HG03575 (cell line): ENCODE results near the gene BLOC1S3.

Experiments used
- ATAC-seq: cut with Tn5 transposase; IDR thresholded peaks from one replicate; pipeline ENCODE4 v1.9.1; 2021; ENCODE audit not compliant: unreplicated experiment, insufficient number of reproducible peaks, low FRiP score; ENCODE audit errors: extremely low read depth

The BLOC1S3 gene, protein sequence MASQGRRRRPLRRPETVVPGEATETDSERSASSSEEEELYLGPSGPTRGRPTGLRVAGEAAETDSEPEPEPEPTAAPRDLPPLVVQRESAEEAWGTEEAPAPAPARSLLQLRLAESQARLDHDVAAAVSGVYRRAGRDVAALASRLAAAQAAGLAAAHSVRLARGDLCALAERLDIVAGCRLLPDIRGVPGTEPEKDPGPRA

DNA sequence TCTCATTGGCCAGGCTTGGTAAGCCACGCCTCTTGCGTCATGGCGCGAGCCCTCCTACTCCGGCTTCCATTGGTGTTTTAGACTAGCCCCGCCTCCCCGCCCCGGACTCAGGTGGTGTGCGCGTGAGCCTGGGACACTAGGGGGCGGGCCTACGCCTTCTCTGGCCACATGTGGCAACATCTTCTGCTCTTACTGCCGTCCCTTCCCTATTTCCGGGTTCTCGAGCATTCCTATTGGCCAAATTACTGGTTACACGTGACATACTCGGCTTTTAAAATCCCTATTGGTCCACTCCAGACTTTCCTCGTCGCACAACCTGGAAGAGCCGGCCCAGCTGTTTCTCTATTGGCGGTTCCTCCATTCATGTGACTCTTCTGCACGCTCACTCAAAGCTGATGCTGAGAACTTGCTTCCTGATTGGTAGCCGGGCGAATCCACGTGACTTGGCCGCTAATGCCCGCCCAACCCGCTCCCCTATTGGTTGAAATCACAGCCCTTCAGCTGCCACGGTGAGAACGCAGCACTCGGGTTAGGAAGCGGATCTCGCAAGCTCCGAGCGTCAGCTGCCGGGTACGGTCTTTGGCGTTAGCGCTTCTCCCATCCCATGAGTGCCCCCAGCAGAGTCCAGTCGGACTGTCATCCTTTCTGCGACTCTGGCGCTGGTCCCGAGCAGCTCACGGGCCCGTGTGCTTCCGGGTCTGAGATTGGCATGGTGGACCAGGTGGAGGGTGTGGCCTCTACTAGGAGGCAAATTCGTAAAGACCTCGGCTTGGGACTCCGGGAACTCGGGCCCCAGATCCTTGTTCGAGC is at the start of gene BLOC1S3:
Gene BLOC1S3, plus strand, starts transcription at position 523 of the 810 bp plus-strand sequence. CDS start 513 bp downstream, outside the sequence.
- ATAC-seq: peak; percentile 65

DNA sequence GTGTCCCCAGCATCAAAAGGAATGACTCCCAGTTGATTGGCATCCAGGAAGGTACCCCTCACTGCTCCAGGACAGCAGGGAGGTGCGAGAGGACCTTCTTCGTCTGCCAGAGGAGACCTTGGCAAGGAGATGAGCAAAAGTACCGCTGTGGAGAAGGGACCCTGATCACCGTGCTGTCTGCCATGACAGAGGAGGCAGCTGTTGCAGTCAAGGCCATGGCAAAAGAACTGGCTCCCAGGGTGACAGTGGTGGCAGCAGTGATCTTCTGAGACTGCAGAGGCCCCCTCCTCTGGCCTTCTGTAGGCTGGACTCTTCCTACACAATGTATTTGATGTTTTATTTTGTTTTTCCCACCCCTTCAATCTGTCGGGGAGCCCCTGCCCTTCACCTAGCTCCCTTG is 49.8 kb upstream of the BLOC1S3 start:
- ATAC-seq: no peak

DNA sequence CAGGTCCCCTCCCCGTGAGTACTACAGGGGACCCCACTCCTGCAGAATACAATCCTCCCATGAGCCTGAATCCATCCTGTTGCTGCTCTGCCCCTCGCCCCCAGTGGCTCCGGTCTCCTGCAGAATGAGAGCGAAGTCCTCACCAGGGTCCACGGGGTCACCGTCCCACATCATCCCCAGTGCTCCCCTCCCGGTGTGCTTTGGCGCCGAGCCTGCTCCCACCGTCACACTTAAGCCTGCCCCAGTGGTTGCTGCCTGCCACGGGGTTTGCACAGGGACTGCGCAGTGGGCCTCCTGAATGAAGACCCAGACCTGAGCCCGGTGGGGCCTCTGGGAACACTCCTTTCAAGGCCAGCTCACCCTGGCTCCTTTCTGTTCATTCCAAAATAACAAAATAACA is 48.3 kb upstream of the BLOC1S3 start:
- no peak for ATAC-seq

DNA sequence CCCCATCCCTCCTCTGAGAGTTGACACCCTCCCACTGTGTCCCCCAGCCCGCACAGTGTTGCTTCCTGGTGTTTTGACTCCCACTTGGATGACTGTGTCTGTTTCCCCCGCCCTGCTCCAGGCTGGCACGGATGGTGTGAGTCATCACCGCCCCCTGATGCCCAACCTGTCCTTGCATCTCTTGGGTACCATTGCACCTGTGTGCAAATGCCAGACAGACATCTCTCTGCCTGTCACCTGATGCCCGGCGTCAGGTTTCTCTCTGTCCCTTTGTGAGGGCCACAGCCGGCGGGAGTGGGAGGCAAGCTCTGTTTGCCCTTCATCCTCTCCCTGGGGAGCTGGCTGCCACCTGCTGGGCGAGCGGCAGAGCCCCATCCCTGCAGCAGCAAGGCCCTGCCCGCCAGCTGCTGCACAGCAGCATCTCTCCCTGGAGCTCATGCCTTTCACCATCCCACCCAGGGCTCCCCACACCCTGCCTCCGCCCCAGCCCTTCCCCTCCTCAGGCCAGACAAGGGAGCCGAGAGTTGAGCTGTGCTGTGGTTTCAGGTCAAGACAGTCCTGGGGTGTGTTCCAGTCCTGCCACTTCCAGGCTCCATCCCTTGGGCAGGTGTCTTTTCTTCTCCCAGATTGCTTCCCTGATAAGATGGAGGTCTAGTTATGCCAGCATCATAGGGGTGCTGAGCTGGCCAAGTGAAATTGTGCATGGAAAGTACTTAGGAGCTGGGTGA is 47.5 kb upstream of the BLOC1S3 start:
- no peak for ATAC-seq

DNA sequence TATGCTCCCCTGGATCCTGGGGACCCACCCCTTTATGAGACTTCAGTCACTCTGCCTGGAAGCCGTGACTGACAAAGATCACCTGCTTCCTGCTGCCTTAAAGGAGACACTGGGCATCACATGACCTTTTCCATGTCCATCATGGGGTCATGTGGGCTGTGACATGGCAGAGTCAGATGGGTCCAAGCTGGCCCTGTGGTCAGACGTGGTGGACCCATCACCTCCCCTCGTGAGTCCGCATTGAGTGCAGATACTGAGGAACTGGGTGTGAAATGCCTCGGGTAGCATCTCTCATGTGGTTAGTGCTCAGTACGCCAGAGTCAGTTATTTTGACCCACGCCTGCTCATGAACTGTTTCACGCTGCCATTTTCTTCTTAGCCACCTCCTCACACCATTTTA is 44.9 kb upstream of the BLOC1S3 start:
- ATAC-seq: no peak

DNA sequence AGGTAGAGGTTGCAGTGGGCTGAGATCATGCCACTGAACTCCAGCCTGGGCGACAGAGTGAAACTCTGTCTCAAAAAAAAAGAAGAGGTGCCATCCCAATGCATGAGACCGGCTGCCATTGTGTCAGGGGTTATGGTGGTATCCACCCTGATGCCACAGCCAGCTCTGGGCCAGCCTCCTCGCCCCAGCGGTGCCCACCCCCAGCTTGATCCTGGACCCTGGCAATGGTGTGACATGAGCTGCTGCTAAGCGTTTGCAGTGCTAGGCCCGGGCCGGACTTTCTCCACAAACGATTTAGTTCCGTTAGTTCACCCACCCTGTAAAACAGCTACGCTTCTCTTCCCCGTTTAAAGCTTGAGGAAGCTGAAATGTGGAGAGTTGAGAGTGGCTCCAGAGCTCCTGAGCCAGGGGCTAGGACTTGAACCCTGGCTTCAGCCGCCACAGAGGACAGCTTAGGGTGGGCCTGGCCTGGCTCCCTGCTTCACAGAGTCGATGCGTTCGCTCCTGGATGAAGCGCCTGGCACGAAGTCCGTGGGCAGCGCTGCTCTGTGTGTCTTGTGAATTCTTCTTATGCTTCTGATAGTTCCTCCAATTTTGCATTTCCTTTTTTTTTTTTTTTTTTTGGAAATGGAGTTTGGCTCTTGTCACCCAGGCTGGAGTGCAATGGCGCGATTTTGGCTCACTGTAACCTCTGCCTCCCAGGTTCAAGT is 43.3 kb upstream of the BLOC1S3 start:
- no peak for ATAC-seq

DNA sequence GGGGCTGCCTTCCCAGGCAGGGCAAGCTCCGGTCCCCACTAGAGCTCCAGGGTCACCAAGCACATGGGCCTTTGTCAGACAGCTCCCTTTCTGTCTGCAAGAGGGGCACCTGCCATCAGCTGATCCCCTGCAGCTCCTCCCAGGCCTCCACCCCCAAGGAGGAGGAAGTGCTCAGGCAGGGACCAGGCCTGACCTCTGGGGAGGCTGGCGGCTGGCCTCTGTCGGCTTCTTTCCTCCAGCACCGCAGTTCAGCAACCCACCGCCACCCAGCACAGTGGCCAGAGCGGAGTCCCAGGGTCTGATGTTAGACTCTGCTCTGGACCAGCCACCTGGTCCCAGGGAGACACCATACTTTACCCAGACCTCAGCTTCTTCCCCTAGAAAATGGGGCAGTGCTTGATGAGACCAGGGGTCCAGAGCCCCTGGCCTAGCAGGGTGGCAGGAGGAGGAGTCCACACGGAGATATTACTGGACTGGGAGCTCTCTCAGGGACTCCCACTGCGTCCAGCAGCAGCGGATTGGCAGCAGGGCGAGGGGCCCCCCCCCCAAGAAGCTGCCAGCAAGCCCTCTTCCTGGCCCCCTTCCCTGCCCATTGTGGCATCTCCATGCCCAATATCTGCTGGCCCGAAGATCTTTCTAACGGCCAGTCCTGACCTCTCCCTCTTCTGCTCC is 41.9 kb upstream of the BLOC1S3 start:
- no peak for ATAC-seq

DNA sequence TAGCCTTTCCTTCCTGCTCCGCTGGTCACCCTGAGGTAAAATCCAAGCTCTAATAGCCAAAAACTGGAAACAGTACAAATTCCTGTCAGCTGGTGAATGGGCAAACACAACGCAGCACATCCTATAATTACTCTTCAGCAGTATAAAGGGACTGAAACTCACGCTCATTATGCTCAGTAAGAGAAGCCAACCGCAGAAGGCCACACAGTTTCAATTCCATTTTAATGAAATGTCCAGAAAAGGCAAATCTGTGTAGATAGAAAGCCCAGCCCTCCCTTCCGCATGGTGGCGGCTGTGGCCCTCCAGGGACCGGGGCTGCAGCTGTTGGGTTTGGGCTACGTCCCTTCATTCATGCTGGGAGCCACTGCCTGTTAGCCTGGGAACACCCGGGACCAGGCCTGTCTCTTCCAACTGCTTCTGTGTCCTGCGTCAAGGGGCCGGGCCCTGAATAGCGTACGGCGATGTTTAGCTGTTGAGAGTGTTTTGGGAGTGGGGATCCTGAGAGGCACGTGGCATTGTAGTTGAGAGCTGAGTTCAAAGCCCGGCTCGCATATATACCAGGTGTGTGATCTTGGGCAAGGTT is 41.3 kb upstream of the BLOC1S3 start:
- ATAC-seq: peak; percentile 43

DNA sequence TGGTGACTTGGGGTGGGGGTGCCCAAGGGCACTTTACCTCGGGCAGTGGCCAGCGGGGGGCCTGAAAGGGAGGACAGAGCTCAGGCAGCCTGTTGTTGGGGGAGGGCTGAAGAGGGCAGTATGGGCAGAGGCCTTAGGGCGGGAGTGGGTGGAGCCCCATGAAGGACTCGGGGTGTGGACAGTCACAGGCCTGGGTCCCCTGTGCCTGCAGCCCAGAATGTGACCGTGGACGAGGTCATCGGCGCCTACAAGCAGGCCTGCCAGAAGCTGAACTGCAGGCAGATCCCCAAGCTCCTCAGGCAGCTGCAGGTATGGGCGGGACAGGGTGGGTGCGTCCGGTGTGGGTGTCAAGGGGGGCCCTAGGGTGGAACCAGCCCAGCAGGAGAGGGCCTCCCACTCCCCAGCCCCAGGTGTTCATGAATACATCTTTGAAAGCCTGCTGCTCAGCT is 40.3 kb upstream of the BLOC1S3 start:
- no peak for ATAC-seq

DNA sequence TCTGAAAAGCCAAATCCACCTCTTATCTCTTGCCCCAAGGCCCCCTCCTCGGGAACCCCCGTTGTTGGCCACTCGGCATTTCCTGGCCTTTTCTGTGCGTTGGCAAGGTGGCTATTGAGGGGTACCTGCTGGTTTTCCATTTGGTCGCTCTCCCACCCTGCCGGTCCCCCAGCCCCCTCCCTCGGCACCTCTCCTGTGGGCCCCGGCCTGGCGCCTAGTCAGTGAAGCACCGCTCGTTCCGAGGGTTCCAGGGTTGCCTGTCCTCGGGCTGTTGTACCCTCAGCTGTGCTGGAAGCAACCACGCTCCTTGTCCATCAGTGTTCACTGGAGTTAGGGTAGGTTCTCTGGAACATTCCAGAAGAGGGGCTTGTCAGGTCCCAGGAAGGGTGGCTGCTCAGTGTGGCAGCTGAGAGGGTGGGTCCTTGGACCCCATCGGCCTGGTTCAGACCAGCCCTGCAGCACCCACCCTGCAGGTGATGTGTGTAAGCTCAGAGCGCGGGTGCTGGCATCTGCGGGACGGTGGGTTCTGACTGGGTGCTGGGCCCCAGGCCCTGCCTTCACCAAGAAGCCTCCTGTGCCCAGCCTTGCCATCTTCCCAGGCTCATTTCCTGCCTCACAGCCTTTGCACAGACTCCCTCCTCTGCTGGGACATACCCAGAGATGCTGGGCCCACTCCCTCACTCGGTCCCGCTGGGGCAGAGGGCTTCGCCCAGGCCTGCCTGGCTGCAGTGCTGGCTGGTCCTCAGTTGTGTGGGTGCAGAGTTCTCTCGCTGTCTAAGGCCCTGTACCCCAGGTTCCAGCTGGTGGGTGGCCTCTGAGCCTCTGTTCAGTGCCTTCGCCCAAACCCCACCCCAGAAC is 39.1 kb upstream of the BLOC1S3 start:
- no peak for ATAC-seq

DNA sequence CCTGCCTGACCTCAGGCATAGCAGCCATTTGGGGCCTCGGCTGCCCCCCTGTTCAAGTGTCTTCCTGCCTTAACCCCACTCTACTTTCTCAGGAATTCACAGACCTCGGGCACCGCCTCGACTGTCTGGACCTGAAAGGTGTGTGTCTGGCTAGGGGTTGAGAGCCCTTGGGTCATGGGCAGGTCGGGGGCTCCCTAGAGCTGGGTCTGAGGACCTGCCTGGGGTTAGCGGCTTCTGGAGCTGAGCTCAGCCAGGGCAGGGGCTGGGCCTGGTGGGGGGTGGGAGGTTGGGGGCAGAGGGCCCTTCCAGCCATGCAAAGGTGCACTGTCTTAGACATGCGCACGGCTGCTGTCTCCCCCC is 38.5 kb upstream of the BLOC1S3 start:
- no peak for ATAC-seq

DNA sequence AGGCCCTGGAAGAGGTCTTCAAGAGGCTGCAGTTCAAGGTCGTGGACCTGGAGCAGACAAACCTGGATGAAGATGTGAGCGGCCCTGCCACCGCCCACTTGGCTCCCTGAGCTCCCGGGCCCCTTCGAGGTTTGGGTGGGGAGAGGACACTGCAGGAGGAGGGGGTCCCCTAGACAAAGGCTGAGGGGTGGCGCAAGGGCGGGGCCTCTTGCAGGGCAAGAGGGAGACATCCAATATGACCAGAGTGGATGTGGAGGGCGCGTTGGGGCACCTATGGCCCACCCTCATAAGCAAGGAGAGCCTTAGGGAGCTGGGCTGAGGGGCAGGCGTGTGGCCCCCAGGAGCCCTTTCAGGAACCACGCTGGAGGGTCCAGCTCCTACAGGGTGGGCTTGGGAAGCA is 38.1 kb upstream of the BLOC1S3 start:
- no peak for ATAC-seq

DNA sequence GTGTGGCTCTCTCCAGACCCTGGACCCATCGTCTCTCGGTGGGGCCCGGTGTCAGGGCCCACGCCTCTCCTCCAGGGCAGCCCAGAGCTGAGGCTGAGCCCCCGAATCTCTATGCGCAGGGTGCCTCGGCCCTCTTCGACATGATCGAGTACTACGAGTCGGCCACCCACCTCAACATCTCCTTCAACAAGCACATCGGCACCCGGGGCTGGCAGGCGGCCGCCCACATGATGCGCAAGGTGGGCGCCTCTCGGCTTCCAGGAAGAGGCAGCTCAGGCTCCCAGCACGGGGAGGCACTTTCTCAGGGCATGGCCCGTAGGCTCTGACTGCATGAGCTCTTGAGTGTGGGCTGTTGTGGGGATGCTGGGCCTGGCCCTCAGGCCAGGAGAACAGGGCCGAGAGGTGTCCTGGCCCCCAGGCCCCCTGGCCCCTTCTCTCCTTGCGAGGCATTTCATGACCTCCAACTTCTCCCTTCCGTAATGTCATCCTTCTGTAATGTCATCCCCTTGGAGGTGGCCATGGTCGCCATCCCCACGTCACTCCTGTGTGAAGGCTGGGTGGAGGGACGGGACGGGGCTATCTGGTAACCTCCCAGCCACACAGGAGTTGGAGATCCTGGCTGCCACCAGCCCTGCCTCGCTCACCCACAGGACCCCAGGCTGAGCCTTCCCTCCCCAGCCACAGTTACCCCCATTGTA is 37.2 kb upstream of the BLOC1S3 start:
- ATAC-seq: no peak

DNA sequence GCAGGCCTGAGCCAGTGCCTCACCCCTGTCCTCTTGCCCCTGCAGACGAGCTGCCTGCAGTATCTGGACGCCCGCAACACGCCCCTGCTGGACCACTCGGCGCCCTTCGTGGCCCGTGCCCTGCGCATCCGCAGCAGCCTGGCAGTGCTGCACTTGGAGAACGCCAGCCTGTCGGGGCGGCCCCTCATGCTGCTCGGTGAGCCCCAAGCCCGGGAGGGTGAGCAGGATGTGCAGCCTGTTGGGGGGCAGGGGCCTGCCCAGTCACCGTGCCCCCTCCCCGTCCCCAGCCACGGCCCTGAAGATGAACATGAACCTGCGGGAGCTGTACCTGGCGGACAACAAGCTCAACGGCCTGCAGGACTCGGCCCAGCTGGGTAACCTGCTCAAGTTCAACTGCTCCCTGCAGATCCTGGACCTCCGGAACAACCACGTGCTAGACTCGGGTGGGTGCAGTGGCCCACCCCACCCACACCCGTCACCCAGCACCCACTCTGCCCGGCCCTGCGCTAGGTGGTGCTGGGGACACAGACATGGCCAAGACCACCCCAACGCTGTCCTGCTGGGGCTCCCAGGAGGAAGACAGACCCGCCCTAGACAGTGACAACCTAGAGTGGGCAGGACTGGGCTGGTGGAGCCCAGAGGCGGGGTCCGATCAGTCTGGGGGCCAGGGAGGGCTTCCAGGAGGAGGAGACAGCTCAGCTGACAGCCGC is 36.4 kb upstream of the BLOC1S3 start:
- no peak for ATAC-seq

DNA sequence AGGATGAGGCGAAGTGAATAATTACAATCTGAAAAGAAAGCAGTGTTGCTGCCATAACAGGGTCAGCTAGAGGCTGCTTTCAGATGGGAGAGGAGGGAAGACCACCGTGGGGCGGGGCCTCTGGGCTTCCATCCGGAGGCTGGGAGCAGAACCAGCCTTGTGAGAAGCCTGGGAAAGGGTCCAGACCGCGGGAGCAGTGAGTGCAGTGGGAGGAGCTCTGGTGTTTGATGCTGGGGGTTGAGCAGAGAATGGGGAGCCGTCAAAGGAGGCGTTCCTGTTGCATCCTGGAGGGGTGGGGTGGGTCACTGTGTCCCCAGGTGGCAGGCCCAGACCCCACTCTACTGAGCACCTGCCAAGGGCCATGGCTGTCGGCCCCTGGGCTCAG is 35.9 kb upstream of the BLOC1S3 start:
- ATAC-seq: no peak

DNA sequence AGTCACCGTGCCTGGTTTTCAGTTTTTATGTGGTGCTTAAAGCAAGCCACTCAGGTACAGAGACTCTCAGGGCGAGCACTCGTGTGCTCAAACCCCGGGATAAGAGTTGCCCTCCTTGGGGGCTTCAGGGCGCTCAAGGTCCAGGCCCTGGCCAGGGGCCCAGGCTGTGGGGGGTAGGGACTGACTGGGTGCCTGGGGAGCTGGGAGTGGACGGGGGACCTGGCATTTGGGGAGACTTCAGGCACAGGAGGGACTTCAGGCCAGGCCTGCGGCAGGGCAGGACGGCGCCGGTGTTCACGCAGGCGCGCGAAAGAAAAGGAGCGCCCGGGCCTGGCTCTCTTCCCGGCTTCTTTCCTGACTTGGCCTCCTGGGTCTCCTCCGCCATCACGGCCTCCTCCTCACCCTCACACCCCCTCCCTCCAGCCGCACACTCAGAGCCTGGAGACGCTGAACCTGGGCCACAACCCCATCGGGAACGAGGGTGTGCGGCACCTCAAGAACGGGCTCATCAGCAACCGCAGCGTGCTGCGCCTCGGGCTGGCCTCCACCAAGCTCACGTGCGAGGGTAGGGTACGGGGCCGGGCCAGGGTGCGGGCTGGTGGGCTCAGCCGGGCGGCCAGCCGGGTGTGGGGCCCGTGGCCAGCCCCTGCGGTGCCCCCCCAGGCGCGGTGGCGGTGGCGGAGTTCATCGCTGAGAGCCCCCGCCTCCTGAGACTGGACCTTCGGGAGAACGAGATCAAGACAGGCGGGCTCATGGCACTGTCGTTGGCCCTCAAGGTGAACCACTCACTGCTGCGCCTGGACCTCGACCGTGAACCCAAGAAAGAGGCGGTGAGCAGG is 33.9 kb upstream of the BLOC1S3 start:
- no peak for ATAC-seq
